HG03280 (cell line): Measurements from ENCODE around the gene CNBP.
"Not testable (repeated sequence)": the region's sequence is repeated elsewhere in the genome, so short reads cannot be mapped to it uniquely, and the experiment has no call there.

Experiments
- ATAC-seq: cut with Tn5 transposase; IDR thresholded peaks from one replicate; pipeline ENCODE4 v1.9.1; 2021; ENCODE audit warnings: mild to moderate bottlenecking, moderate library complexity; ENCODE audit not compliant: unreplicated experiment

CNBP gene

GRCh38 chr3:129185783-129186182 lies 2.1 kb upstream of the CNBP start:
- ATAC-seq: no peak

- not testable (repeated sequence) for ATAC-seq
Observed at GRCh38 chr3:129184784-129185542, 1.3 kb upstream of the CNBP start.

- ATAC-seq: no peak
Observed at GRCh38 chr3:129184396-129184657, 631 bp upstream of the CNBP start.

- ATAC-seq: no peak
Observed at GRCh38 chr3:129182390-129183185, 1.1 kb downstream of the CNBP start.

GRCh38 chr3:129181819-129182218 lies 1.9 kb downstream of the CNBP start:
- ATAC-seq: no peak

GRCh38 chr3:129180461-129180860 lies 3.2 kb downstream of the CNBP start:
- no peak for ATAC-seq

- no peak for ATAC-seq
Observed at GRCh38 chr3:129176051-129176450, 7.6 kb downstream of the CNBP start.

GRCh38 chr3:129173725-129174124 lies 10.0 kb downstream of the CNBP start:
- ATAC-seq: no peak

- no peak for ATAC-seq
Observed at GRCh38 chr3:129173206-129173605, 10.5 kb downstream of the CNBP start.

GRCh38 chr3:129166579-129167332 lies 16.9 kb downstream of the CNBP start:
- ATAC-seq: no peak

GRCh38 chr3:129165594-129165993 lies 18.1 kb downstream of the CNBP start:
- not testable (repeated sequence) for ATAC-seq

GRCh38 chr3:129164500-129164899 lies 19.2 kb downstream of the CNBP start:
- no peak for ATAC-seq

- no peak for ATAC-seq
Observed at GRCh38 chr3:129162729-129163579, 20.7 kb downstream of the CNBP start.

- peak; percentile 2 for ATAC-seq
Observed at GRCh38 chr3:129161860-129162271, 21.8 kb downstream of the CNBP start.

GRCh38 chr3:129160891-129161859 lies 22.5 kb downstream of the CNBP start, which contains the start of gene ISY1:
Gene ISY1 (minus strand): TSS chr3:129161063. CDS start chr3:129160975, 88 bp downstream.
- peak; percentile 84 for ATAC-seq

- ATAC-seq: no peak
Observed at GRCh38 chr3:129144786-129145185, 38.9 kb downstream of the CNBP start.

GRCh38 chr3:129141011-129141410 lies 42.7 kb downstream of the CNBP start:
- not testable (repeated sequence) for ATAC-seq

- no peak for ATAC-seq
Observed at GRCh38 chr3:129139911-129140310, 43.8 kb downstream of the CNBP start.

- not testable (repeated sequence) for ATAC-seq
Observed at GRCh38 chr3:129136275-129136674, 47.4 kb downstream of the CNBP start.
